ENCODE data around the gene ST6GALNAC5. TPM values are rescaled to one million over a fixed set of nuclear protein-coding genes. Genes with fewer than 3 reads are reported as not detected.
"Not testable (repeated sequence)": the region's sequence is repeated elsewhere in the genome, so short reads cannot be mapped to it uniquely, and the experiment has no call there.

The ST6GALNAC5 gene
- total and polyA plus RNA-seq, 2 experiments from 2014 or later = 5.1 to 12.2 TPM

DNA sequence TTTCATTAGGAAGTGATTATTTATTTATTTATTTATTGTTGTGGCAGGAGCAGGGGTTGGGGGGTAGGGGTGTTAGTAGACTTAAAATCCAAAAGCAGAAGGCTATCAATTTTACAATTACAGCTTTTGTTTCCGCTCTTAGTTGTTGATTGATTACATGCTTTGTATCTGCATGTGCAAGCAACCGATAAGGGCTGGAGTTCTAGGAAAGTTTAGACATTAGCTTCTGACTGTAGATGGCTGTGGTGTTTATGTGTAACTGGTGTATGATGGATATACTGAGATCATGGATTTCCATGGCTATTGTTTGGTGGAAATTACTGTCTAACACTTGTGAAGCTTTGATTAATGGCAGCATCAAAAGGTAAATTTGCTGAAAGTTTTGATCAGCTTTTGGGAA, 2.8 kb downstream of the ST6GALNAC5 start:
- Histone ChIP-seq H3F3A (ENCODE audit: insufficient read depth) (0 out of 2 replicates have a peak, but pooled peaks cover 4% of the 10 kb centered on the region), H3K9me2 (ENCODE audit: insufficient read depth) (no peaks in the 10 kb centered on the region), H3K27me3 (replicated peaks; ENCODE audit: insufficient read depth) (no peaks in the 10 kb centered on the region), H3K9ac (no peak overlapping the region), H3K9me3 (ENCODE audit: low read depth) (no peaks in the 10 kb centered on the region), H3K4me1 (ENCODE audit: insufficient read depth) (peaks cover 5% of the 10 kb centered on the region; the same call in 1 of the 2 replicates), H3K36me3 (ENCODE audit: low read depth) (no peaks in the 10 kb centered on the region), H3K79me2 (ENCODE audit: insufficient read depth) (no peaks in the 10 kb centered on the region), H4K20me1 (ENCODE audit: insufficient read depth) (no peaks in the 10 kb centered on the region), H3K27ac (no peak overlapping the region), H3K4me3 (no peak overlapping the region), H3K4me2 (ENCODE audit: unreplicated experiment) (no peak overlapping the region), H2AFZ (no peak overlapping the region)
- WGBS, 2 experiments (ENCODE audit: low coverage in 1 of 2, low lambda C conversion rate in 2 of 2, missing lambda C conversion rate in 2 of 2) = 100% methylated on average over 2 of the region's 2 CpGs
- no peak for DNase-seq
- no peak for TF ChIP-seq EZH2 (IDR thresholded peaks at IDR 0.05; ENCODE audit: insufficient read depth, poor library complexity, severe bottlenecking)
- no peak for TF ChIP-seq EZH2phosphoT487 (IDR thresholded peaks at IDR 0.05; ENCODE audit: insufficient read depth, low read depth)
- in situ Hi-C loops (cut with MboI) = no loop called here

- WGBS, 2 experiments (ENCODE audit: low coverage in 1 of 2, low lambda C conversion rate in 2 of 2, missing lambda C conversion rate in 2 of 2) = 73 to 77% methylated on average over 3 of the region's 3 CpGs
- Histone ChIP-seq H3F3A (ENCODE audit: insufficient read depth) (0 out of 2 replicates have a peak, but pooled peaks cover 4% of the 10 kb centered on the region), H3K4me3 (no peak overlapping the region), H3K9me3 (ENCODE audit: low read depth) (no peaks in the 10 kb centered on the region), H3K4me1 (ENCODE audit: insufficient read depth) (peaks cover 3% of the 10 kb centered on the region; the same call in 1 of the 2 replicates), H3K27me3 (replicated peaks; ENCODE audit: insufficient read depth) (no peaks in the 10 kb centered on the region), H3K36me3 (ENCODE audit: low read depth) (no peaks in the 10 kb centered on the region), H4K20me1 (ENCODE audit: insufficient read depth) (no peaks in the 10 kb centered on the region), H3K9ac (no peak overlapping the region), H3K4me2 (ENCODE audit: unreplicated experiment) (no peak overlapping the region), H2AFZ (no peak overlapping the region), H3K27ac (no peak overlapping the region), H3K9me2 (ENCODE audit: insufficient read depth) (no peaks in the 10 kb centered on the region), H3K79me2 (ENCODE audit: insufficient read depth) (no peaks in the 10 kb centered on the region)
- no peak for DNase-seq
- in situ Hi-C loops (cut with MboI) = no loop called here
- no peak for TF ChIP-seq EZH2phosphoT487 (IDR thresholded peaks at IDR 0.05; ENCODE audit: insufficient read depth, low read depth)
- TF ChIP-seq EZH2 (IDR thresholded peaks at IDR 0.05; ENCODE audit: insufficient read depth, poor library complexity, severe bottlenecking) = no peak
Measured at GRCh38 chr1:76871355-76871974, 4.2 kb downstream of the ST6GALNAC5 start.

- in situ Hi-C loops (cut with MboI) = no loop called here
- Histone ChIP-seq H3K4me3 (no peak overlapping the region), H3K27ac (no peak overlapping the region), H3K36me3 (ENCODE audit: low read depth) (no peaks in the 10 kb centered on the region), H3K9me3 (ENCODE audit: low read depth) (no peaks in the 10 kb centered on the region), H3K9ac (no peak overlapping the region), H3F3A (ENCODE audit: insufficient read depth) (peaks cover 9% of the 10 kb centered on the region; the same call in 1 of the 2 replicates), H3K9me2 (ENCODE audit: insufficient read depth) (no peaks in the 10 kb centered on the region), H3K27me3 (replicated peaks; ENCODE audit: insufficient read depth) (no peaks in the 10 kb centered on the region), H2AFZ (no peak overlapping the region), H4K20me1 (ENCODE audit: insufficient read depth) (no peaks in the 10 kb centered on the region), H3K79me2 (ENCODE audit: insufficient read depth) (no peaks in the 10 kb centered on the region), H3K4me2 (ENCODE audit: unreplicated experiment) (no peak overlapping the region), H3K4me1 (ENCODE audit: insufficient read depth) (peaks cover 11% of the 10 kb centered on the region)
- TF ChIP-seq EZH2 (IDR thresholded peaks at IDR 0.05; ENCODE audit: insufficient read depth, poor library complexity, severe bottlenecking) (no peak), EZH2phosphoT487 (IDR thresholded peaks at IDR 0.05; ENCODE audit: insufficient read depth, low read depth) (no peak)
- no peak for DNase-seq
Measured at GRCh38 chr1:76872944-76873343, 5.7 kb downstream of the ST6GALNAC5 start.

DNA sequence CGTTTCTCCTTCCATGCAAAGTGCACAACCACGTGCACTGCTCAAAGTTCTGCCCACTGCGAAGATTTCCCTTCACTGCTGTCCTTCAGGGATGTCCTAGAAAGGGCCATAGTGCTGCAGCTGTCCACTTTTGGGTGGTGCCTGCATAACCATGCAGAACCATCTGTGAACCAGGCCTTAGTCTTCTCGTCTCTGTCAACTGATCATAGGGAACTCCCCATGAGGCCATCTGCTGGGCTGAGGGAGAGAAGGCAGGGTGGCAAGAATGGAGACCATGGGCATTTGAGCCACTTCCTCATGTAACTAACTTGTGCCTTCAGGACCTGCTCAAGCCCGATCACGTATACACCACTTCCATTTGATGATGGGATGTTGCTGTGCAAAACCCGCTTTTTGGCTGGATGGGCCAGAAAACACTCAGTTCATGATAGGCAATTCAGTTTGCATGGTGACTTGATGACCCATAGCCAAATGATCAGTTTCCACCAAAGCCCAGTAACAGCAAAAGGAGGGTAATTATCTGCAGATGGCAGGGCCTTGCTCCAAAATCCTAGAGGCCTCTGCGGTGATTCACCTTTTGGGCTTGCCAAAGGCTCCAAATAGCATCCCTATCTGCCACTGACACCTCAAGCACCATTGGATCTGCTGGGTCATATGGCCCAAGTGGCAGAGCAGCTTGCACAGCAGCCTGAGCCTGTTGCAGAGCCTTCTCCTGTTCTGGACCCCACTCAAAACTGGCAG, 9.5 kb downstream of the ST6GALNAC5 start:
- H3K4me2 ChIP-seq (ENCODE audit: unreplicated experiment) = no peak overlapping the region
- H4K20me1 ChIP-seq (ENCODE audit: insufficient read depth) = no peaks in the 10 kb centered on the region
- WGBS, 2 experiments (ENCODE audit: low coverage in 1 of 2, low lambda C conversion rate in 2 of 2, missing lambda C conversion rate in 2 of 2) = 60 to 63% methylated on average over 8 of the region's 8 CpGs
- no peaks in the 10 kb centered on the region for H3K27me3 ChIP-seq (replicated peaks; ENCODE audit: insufficient read depth)
- no peak overlapping the region for H3K27ac ChIP-seq
- no peaks in the 10 kb centered on the region for H3K36me3 ChIP-seq (ENCODE audit: low read depth)
- H3K79me2 ChIP-seq (ENCODE audit: insufficient read depth) = no peaks in the 10 kb centered on the region
- H3K4me1 ChIP-seq (ENCODE audit: insufficient read depth) = peaks cover 32% of the 10 kb centered on the region
- no peak overlapping the region for H3K4me3 ChIP-seq
- in situ Hi-C loops (cut with MboI) = no loop called here
- H2AFZ ChIP-seq = no peak overlapping the region
- peaks cover 17% of the 10 kb centered on the region for H3F3A ChIP-seq (ENCODE audit: insufficient read depth)
- H3K9me3 ChIP-seq (ENCODE audit: low read depth) = no peaks in the 10 kb centered on the region
- peak; percentile 87 for DNase-seq
- H3K9ac ChIP-seq = no peak overlapping the region
- H3K9me2 ChIP-seq (ENCODE audit: insufficient read depth) = no peaks in the 10 kb centered on the region
- TF ChIP-seq EZH2 (IDR thresholded peaks at IDR 0.05; ENCODE audit: insufficient read depth, poor library complexity, severe bottlenecking) (no peak), EZH2phosphoT487 (IDR thresholded peaks at IDR 0.05; ENCODE audit: insufficient read depth, low read depth) (no peak)

DNA sequence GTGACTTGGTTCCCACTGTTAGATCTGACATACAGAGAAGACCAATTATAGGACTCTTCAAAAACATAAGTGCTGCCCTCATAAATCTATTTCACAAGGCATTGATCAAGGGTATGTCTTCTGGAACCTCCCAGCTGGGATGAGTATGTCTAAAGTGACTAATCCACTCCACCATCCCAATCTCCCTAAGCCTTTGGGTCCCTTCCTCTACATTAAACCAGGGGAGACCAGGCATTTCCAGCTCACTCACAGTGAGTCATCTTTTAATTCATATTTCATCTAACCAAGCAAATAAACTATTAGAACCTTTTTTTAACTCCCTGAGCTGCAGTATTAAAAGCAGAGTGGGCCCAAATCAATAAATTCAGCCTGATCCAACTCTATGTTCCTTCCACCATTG, 11.7 kb downstream of the ST6GALNAC5 start:
- Histone ChIP-seq H3K4me2 (ENCODE audit: unreplicated experiment) (peak overlapping the region; percentile 4), H3K4me1 (ENCODE audit: insufficient read depth) (peaks cover 37% of the 10 kb centered on the region), H3F3A (ENCODE audit: insufficient read depth) (peaks cover 22% of the 10 kb centered on the region)
- H2AFZ ChIP-seq; in situ Hi-C loops (cut with MboI); H3K27me3 ChIP-seq (replicated peaks; ENCODE audit: insufficient read depth); H3K36me3 ChIP-seq (ENCODE audit: low read depth); H3K9me3 ChIP-seq (ENCODE audit: low read depth); H3K9me2 ChIP-seq (ENCODE audit: insufficient read depth); H3K79me2 ChIP-seq (ENCODE audit: insufficient read depth); H3K27ac ChIP-seq; H3K4me3 ChIP-seq; H4K20me1 ChIP-seq (ENCODE audit: insufficient read depth); H3K9ac ChIP-seq: not testable (repeated sequence)
- peak; percentile 28 for DNase-seq
